Effector memory CD8-positive, alpha-beta T cell (primary cell): ENCODE measurements around the gene CCDC57.
"Not testable (repeated sequence)": the region's sequence is repeated elsewhere in the genome, so short reads cannot be mapped to it uniquely, and the experiment has no call there.

Experiments used
- ATAC-seq: fragments of 150-1000 bp; cut with Tn5 transposase; replicated peaks from 2 replicates; pipeline ENCODE4 v1.10.0; 2021; ENCODE audit warnings: mild to moderate bottlenecking, moderate library complexity
- DNase-seq, 3 experiments: peaks; one replicate each; pipeline ENCODE4 v3.0.0; 2021
- H3K27ac Mint-ChIP-seq, 2 donors: one replicate each; pipeline ENCODE4 v1.8.0; 2022; ENCODE audit warnings: mild to moderate bottlenecking in 2 of 2, mixed read lengths in 2 of 2, moderate library complexity in 2 of 2
- H3K27me3 Mint-ChIP-seq, 2 donors: one replicate each; pipeline ENCODE4 v1.8.0; 2022; ENCODE audit warnings: mixed read lengths in 2 of 2
- H3K36me3 Mint-ChIP-seq: one replicate; pipeline ENCODE4 v1.8.0; 2022; ENCODE audit warnings: mild to moderate bottlenecking, moderate library complexity, mixed read lengths; ENCODE audit not compliant: insufficient read depth
- H3K4me1 Mint-ChIP-seq, 2 donors: one replicate each; pipeline ENCODE4 v1.8.0; 2022; ENCODE audit warnings: low read depth in 2 of 2, mixed read lengths in 2 of 2
- H3K4me3 Mint-ChIP-seq, 2 donors: one replicate each; pipeline ENCODE4 v1.8.0; 2022; ENCODE audit warnings: mild to moderate bottlenecking in 2 of 2, mixed read lengths in 2 of 2, moderate library complexity in 2 of 2
- H3K9me3 Mint-ChIP-seq, 2 donors: one replicate each; pipeline ENCODE4 v1.8.0; 2022; ENCODE audit warnings: mixed read lengths in 2 of 2

Gene CCDC57

DNA sequence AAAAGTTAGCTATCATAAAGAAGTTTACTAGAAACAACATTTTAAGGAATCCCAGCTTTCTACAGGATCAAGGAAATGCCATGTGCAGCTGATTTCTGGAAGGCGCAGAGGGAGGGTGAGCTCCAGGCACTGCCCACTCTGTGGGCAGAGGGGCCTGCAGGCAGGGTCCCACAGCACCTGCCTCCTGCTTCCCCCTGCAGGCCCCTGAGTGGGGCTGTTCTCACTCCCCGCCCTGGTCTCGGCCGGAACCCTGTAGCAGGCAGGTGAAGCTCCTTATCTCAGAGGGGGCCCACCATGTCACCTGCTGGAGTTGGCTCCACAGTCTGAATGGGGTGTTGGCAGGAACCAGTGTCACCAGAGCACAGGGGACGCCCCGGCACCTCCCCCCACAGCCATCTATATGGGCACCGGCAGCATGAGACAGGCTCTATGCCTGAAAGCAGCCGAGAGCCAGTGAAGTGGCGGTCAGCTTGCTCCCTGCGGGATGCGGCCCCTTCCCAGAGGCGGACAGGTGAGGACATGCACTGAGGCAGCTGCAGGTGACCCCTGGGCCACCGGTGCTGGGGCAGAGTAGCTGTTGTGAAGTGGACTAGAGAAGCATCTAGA is 67.0 kb downstream of the CCDC57 start:
- H3K4me1 Mint-ChIP-seq: no peaks in the 10 kb centered on the region
- ATAC-seq (no peak), DNase-seq (no peak)
- H3K27ac Mint-ChIP-seq: no peak overlapping the region
- peaks cover 2% of the 10 kb centered on the region for H3K36me3 Mint-ChIP-seq
- H3K27me3 Mint-ChIP-seq: no peaks in the 10 kb centered on the region
- H3K4me3 Mint-ChIP-seq: no peak overlapping the region
- H3K9me3 Mint-ChIP-seq: no peaks in the 10 kb centered on the region

DNA sequence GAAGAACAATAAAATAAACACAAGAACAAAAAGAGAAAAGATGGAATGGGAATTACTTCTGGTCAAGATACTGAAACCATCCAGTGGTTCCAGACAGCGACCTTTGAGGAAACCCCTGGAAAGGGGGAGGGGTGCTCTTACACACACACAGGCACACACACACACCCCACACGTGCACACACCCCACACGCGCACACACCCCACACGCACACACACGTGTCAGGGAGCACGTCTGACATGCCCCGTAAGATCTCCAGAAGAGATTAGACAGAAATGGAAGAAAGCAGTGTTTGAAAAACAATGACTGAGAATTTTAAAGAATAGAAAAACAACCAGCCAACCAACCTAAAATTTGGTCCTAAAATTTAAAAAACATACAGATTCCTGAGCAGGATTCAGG is 69.3 kb downstream of the CCDC57 start:
- ATAC-seq: no peak

DNA sequence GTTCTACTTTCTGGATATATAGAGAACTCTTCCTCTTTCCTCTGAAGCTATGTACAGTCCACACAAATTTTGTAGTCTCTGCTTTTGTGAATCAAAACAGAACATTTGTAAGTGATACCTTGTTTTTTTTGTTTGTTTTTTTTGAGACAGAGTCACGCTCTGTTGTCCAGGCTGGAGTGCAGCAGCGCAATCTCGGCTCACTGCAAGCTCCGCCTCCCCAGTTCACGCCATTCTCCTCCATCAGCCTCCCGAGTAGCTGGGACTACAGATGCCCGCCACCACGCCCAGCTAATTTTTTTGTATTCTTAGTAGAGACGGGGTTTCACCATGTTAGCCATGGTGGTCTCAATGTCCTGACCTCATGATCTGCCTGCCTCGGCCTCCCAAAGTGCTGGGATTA is 72.7 kb downstream of the CCDC57 start:
- peak overlapping the region in 1 of 2 donors; percentile 56 for H3K27ac Mint-ChIP-seq

More for the DNA sequence above, 69.3 kb downstream of the CCDC57 start:
- H3K36me3 Mint-ChIP-seq: peaks cover 9% of the 10 kb centered on the region
- no peak overlapping the region for H3K27ac Mint-ChIP-seq
- H3K4me1 Mint-ChIP-seq: no peaks in the 10 kb centered on the region
- DNase-seq: no peak
- no peak overlapping the region for H3K4me3 Mint-ChIP-seq
- H3K9me3 Mint-ChIP-seq: no peaks in the 10 kb centered on the region
- H3K27me3 Mint-ChIP-seq: no peaks in the 10 kb centered on the region

DNA sequence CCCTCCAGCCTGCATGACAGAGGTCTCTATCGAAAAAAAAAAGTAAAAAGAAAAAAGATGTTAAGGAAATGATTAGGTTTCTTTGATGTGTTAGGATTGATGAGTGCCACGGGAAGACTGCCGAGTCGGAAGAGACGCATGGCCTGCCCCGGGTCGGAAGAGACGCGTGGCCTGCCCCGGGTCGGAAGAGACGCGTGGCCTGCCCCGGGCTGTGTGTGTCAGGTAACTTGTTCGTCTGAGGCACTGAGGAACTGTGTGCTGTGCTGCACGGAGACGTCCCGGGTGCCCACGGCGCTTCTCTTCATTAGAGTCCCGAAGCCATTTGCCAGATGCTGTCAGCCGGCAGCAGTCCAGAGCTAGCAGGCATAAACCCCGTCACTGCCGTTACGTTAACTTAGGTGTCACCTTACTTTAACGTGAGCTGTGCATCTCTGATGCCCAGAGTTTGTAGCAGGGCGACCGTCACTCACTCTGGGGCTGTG is 74.1 kb downstream of the CCDC57 start:
- DNase-seq (no peak), ATAC-seq (no peak)
- Mint-ChIP-seq H3K9me3 (no peaks in the 10 kb centered on the region), H3K36me3 (peaks cover 7% of the 10 kb centered on the region), H3K27ac (no peak overlapping the region), H3K4me1 (no peaks in the 10 kb centered on the region), H3K4me3 (no peak overlapping the region), H3K27me3 (no peaks in the 10 kb centered on the region)

More for the DNA sequence above, 72.7 kb downstream of the CCDC57 start:
- ATAC-seq, H3K27me3 Mint-ChIP-seq, H3K9me3 Mint-ChIP-seq, DNase-seq, H3K4me1 Mint-ChIP-seq, H3K4me3 Mint-ChIP-seq, H3K36me3 Mint-ChIP-seq: not testable (repeated sequence)

DNA sequence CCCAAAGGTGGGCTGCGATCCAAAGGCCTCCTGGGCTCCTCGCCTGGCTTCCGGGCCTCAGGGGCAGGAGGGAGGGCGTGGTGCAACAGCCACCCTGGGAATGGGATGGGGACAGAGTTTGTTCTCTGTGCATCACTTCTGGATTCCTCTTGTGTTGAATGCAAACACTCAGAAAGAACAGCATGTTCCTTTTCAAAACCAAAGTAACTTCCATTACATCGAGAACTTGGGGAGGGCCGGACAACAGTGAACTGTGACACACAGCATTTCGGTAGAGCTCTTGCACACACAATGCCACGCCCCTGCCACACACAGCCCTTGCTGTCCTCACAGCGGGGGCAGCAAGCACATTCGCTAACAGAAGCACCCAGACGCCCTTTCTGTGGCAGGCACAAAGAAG is 78.5 kb downstream of the CCDC57 start:
- no peaks in the 10 kb centered on the region for H3K4me1 Mint-ChIP-seq
- peaks cover 3% of the 10 kb centered on the region for H3K36me3 Mint-ChIP-seq
- H3K4me3 Mint-ChIP-seq: no peak overlapping the region
- no peaks in the 10 kb centered on the region for H3K27me3 Mint-ChIP-seq
- H3K27ac Mint-ChIP-seq: no peak overlapping the region
- ATAC-seq (no peak), DNase-seq (no peak)
- no peaks in the 10 kb centered on the region for H3K9me3 Mint-ChIP-seq

DNA sequence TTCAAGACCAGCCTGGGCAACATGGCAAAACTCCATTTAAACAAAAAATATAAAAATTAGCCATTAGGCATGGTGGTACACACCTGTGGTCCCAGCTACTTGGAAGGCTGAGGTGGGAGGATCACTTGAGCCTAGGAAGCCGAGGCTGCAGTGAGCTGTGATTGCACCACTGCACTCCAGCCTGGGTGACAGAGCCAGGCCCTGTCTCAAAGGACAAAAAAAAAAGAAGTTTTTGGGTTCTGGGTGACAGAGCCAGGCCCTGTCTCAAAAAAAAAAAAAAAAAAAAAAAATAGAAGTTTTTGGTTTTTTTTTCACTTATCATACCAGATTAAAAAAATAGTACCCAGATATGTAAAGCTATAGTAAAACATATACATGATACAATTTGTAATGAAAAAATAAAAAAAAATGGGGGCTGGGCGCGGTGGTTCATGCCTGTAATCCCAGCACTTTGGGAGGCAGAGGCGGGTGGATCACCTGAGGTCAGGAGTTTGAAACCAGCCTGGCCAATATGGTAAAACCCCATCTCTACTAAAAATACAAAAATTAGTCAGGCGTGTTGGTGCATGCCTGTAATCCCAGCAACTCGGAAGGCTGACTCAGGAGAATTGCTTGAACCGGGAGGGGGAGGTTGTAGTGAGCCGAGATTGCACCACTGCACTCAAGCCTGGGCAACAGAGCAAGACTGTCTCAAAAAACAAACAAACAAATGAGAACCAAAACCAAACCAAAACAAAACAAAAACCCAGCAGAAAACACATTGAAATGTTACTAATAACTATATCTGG is 79.3 kb downstream of the CCDC57 start:
- not testable (repeated sequence) for H3K27me3 Mint-ChIP-seq, DNase-seq, H3K27ac Mint-ChIP-seq, H3K4me1 Mint-ChIP-seq, H3K4me3 Mint-ChIP-seq, H3K36me3 Mint-ChIP-seq, ATAC-seq, H3K9me3 Mint-ChIP-seq

DNA sequence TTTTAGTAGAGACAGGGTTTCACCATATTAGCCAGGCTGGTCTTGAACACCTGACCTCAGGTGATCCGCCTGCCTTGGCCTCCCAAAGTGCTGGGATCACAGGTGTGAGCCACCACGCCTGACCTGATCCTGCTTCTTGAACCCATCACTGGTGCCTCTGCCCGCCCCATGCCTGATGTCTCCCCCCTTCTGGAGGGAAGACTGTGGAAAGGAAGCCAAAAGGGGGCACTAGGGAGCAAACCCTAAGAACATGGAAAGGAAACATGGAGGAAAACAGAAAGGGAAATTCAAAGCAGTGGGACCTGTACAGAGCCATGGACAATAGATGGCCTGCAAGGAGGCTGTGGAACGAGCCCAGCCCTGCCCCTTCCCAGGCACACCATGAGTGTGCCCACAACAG is 83.5 kb downstream of the CCDC57 start:
- Mint-ChIP-seq H3K9me3 (no peaks in the 10 kb centered on the region), H3K27ac (peak overlapping the region in 1 of 2 donors; percentile 49), H3K36me3 (peaks cover 3% of the 10 kb centered on the region), H3K4me3 (no peak overlapping the region), H3K27me3 (no peaks in the 10 kb centered on the region), H3K4me1 (peaks cover 21 to 22% of the 10 kb centered on the region in 2 donors)
- DNase-seq: no peak
- no peak for ATAC-seq

DNA sequence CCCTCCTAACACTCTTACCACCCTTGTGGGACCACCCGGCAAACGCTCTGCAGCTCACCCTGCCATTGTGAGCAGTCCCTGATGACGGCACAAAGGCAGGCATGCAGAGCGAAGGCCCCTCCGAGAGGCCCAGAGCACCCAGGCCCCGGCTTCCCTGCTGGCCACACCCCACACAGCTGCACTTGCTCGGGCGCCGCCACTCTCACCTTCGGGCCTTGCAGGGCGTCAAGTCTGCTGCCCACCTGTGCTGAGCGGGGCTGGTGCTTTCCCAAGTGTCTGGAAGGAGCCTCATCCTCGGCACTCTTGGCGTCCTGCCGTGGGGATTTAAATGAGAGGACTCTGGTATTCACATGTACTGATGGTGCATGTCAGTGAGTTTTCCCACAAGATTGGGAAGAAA is 84.4 kb downstream of the CCDC57 start:
- no peaks in the 10 kb centered on the region for H3K9me3 Mint-ChIP-seq
- H3K36me3 Mint-ChIP-seq: peaks cover 3% of the 10 kb centered on the region
- H3K4me1 Mint-ChIP-seq: peaks cover 21 to 24% of the 10 kb centered on the region in 2 donors
- no peaks in the 10 kb centered on the region for H3K27me3 Mint-ChIP-seq
- no peak overlapping the region for H3K4me3 Mint-ChIP-seq
- H3K27ac Mint-ChIP-seq: peak overlapping the region in 1 of 2 donors; percentile 90
- no peak for ATAC-seq
- no peak for DNase-seq

DNA sequence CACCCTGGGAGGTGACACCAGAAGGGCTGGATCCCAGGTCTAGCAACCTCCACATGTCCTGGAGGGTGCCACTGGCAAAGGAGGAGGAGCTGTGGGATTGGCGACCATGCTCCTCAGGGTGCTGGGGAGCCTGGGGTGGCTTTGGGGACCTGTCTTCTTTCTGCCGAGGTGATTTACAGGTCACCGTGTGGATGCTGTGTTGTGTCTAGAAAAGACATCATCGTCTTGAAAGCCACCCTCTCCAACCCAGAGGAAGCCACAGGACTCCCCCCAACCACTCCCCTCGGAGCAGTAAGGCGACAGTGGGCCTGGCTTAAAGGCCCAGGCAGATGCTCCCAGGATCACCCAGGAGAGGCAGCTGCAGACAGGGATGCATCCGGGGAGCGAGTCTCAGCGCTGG is 84.9 kb downstream of the CCDC57 start:
- Mint-ChIP-seq H3K9me3 (no peaks in the 10 kb centered on the region), H3K4me3 (peak overlapping the region; percentile 20 to 79), H3K36me3 (peaks cover 3% of the 10 kb centered on the region), H3K27ac (peak overlapping the region; percentile 78 to 90), H3K4me1 (peaks cover 21 to 26% of the 10 kb centered on the region in 2 donors), H3K27me3 (no peaks in the 10 kb centered on the region)
- ATAC-seq (no peak), DNase-seq (no peak)

DNA sequence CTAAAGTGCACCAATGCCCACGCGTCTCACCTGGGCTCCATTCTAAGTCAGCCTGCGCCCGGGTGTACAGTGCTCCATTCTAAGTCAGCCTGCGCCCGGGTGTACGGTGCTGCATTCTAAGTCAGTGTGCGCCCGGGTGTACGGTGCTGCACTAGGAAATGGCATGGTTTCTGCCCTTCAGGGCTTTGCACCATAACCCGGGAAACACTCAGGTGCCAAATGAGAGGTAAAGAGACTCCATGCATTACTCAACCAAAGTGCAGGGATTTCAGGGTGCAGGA is 85.4 kb downstream of the CCDC57 start:
- no peaks in the 10 kb centered on the region for H3K27me3 Mint-ChIP-seq
- peak overlapping the region; percentile 78 to 90 for H3K27ac Mint-ChIP-seq
- peaks cover 3% of the 10 kb centered on the region for H3K36me3 Mint-ChIP-seq
- ATAC-seq (no peak), DNase-seq (no peak)
- peak overlapping the region; percentile 75 to 79 for H3K4me3 Mint-ChIP-seq
- no peaks in the 10 kb centered on the region for H3K9me3 Mint-ChIP-seq
- H3K4me1 Mint-ChIP-seq: peaks cover 21 to 27% of the 10 kb centered on the region in 2 donors

DNA sequence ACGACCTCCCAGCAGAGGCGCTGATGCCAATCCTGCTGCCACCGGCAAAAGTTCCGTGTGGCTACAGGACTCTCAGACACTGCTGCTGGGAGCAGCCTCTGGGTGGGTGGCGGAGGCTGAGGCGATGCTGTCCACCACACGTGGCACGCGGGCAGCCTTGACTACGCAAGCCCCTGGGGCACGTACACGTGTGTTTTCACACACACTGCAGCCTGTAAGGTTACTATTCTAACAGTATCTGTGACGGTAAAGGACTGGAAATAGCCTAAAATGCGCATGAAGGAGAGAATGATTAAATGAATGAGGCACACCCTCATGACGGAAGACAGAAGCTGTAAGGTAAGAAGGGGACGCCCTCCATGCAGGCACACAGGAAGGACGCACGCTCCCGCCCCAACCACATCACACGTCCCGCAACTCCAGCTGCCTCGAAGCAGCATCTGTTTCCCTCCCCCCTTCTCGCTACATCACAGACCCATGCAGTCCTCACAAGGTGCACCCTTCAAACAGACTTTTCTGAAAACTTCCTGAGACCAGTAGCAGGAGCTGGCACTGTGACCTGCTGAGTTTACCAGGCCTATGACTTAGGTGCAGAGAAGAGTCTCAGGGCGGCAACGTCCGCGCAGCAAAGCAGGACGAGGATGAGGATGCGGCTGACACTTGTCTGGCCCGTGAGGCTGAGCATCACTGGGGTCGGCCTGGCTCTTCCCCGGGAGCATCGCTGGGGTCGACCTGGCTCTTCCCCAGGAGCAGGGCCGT is 85.9 kb downstream of the CCDC57 start:
- peaks cover 2% of the 10 kb centered on the region for H3K36me3 Mint-ChIP-seq
- H3K27me3 Mint-ChIP-seq: no peaks in the 10 kb centered on the region
- peak overlapping the region; percentile 75 to 79 for H3K4me3 Mint-ChIP-seq
- peak; percentile 93 for ATAC-seq
- H3K27ac Mint-ChIP-seq: peak overlapping the region; percentile 78 to 90
- H3K9me3 Mint-ChIP-seq: no peaks in the 10 kb centered on the region
- DNase-seq: peak; percentile 68 to 82 (median 71)
- H3K4me1 Mint-ChIP-seq: peaks cover 21 to 27% of the 10 kb centered on the region in 2 donors

DNA sequence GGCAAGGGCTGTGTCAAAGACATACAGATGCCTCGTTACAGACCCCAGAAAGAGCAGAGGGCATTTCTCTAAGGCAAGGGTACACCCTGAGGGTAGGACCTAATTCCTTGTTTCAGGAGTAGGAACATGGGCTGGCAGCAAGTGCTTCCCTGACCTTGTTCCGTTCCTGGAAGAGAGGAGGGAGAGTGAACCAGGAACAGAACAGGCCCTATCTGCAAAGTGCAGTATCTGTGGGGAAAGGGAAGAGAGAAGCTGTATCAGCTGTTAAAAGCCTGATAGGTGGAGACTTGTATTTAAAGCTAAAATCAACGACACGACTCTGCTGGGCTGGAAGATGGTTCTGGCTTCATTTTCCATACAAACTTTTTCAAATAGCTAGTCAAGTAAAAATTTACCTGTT is 88.5 kb downstream of the CCDC57 start:
- Mint-ChIP-seq H3K4me1 (peaks cover 21 to 27% of the 10 kb centered on the region in 2 donors), H3K9me3 (no peaks in the 10 kb centered on the region), H3K4me3 (no peak overlapping the region), H3K36me3 (no peaks in the 10 kb centered on the region), H3K27me3 (no peaks in the 10 kb centered on the region), H3K27ac (peak overlapping the region; percentile 64 to 89)
- ATAC-seq: no peak
- DNase-seq: no peak

DNA sequence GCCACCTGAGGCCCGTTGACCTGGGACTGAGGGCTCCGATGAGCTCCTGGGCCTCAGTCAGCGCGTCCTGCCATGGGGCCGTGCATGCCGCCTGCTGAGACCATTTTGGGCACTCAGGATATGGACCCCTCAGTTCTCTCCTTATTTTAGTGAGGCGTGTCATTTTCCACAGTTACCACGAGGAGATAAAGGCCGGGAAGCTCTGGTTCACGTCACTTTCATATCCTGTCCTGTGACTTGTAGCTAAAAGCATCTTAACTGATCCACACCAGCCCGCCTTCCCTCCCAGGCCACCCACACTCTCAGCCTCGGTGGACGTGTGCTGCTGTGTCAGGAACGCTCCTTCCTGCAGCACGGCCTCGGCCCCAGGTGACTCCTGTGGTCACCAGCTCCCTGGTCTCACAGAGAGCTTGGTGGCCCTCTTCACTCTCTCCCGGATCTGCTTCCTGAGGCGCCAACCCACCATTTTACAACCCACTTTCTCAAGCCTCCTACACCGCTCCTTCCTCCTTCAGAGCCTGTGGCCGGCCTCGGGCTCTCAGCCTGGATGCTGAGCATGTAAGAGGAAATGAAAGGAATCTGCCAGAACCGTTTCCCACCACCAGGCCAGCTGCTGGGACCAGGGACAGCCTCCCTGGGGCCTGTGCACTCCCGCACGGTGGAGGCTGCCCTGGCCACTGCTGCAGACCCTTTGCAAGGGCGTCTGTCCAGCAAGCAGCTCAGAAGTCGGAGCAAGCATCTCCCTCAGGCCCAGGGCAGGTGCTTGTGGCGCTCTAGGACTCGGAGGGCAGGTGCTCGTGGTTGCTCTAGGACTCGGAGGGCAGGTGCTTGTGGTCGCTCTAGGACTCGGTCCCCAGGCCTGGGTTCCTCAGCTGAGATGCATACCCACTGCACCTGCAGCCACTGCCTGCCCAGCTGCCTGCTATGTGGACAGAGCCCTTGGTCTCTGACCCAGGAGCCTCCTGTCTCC is 90.7 kb downstream of the CCDC57 start:
- Mint-ChIP-seq H3K27ac (peak overlapping the region in 1 of 2 donors; percentile 35), H3K27me3 (no peaks in the 10 kb centered on the region), H3K36me3 (no peaks in the 10 kb centered on the region), H3K4me3 (no peak overlapping the region), H3K9me3 (no peaks in the 10 kb centered on the region), H3K4me1 (peaks cover 17 to 22% of the 10 kb centered on the region in 2 donors)
- no peak for ATAC-seq
- no peak for DNase-seq
